ENCODE results near the gene ABCA1.
"Not testable (repeated sequence)": the region's sequence is repeated elsewhere in the genome, so short reads cannot be mapped to it uniquely, and the experiment has no call there.

ABCA1 gene

GRCh38 chr9:104948277-104948676 lies 20.3 kb upstream of the ABCA1 start:
- no peak for DNase-seq

- no peak for DNase-seq
These were observed 16.9 kb upstream of the ABCA1 start for GRCh38 chr9:104944871-104945270.

- DNase-seq, result no peak
These were observed 16.4 kb upstream of the ABCA1 start for GRCh38 chr9:104944356-104944755.

GRCh38 chr9:104941597-104941996 lies 13.6 kb upstream of the ABCA1 start:
- DNase-seq, result no peak

GRCh38 chr9:104936291-104936690 lies 8.3 kb upstream of the ABCA1 start:
- DNase-seq, result no peak

GRCh38 chr9:104935501-104935810 lies 7.5 kb upstream of the ABCA1 start:
- not testable (repeated sequence) for DNase-seq

GRCh38 chr9:104934691-104935500 lies 6.9 kb upstream of the ABCA1 start:
- no peak for DNase-seq

DNA sequence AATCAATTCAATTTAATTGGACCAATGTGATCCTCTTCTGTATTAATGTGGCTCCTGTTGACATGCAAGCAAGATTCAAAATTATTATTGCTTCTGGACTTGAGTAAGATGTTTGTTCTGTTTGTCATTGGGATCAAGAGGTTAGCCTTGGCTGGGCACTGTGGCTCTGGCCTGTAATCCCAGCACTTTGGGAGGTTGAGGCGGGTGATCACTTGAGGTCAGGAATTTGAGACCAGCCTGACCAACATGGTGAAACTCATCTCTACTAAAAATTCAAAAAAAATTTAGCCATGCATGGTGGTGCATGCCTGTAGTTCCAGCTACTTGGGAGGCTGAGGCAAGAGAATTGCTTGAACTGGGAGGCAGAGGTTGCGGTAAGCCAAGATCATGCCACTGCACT lies 5.1 kb upstream of the ABCA1 start:
- not testable (repeated sequence) for DNase-seq

DNA sequence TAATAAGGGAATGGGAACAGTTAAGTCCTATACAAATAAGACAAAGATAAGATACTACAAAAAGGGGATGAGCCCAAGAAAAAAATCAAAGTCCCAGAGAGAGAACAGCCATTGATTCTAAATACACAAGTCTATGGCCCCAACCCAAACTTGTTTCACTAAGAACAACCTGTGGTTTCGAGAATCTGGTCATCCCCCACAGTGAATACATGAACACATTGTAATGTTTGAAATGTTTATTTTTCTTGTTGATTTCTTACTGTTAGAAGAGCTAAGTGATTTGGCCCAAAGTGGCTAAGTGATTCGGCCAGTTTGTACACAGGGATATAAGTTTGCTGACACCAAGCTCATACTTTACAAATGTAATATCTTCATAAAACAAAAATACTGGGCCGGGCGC lies 3.3 kb upstream of the ABCA1 start:
- no peak for DNase-seq

DNA sequence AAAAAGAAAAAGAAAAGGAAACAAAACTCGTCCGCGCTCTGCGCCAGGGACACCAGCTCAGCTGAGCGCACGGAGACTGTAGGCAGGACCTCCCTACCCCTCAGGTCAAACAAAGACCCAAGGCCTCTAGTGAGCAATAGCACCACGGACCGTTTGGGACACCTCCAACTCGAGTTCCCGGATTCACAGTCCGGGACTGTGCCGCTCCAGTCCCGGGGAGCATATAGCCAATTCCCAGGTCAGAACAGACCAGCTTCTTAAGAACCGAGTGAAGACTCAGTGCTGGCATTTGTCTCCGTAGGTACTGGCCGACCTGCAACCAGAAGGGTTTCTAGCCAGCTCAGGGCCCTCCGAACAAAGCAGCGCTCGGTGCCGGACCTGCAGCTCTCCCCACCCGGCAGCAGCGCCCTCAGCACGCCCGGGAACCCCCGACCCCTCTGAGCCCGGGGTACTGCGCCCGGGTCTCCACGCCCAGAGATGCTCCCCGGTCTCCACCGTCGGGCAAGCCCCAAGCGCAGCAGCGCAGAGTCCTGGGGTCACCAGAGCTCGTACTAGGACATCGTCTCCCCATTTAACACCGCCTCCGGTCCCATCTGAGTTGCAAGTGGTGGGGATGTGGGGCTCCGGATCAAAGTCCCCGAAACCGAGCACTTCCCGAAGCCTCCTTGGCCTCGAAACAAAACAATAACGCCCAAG lies 591 bp downstream of the ABCA1 start:
- peak; percentile 44 for DNase-seq

DNA sequence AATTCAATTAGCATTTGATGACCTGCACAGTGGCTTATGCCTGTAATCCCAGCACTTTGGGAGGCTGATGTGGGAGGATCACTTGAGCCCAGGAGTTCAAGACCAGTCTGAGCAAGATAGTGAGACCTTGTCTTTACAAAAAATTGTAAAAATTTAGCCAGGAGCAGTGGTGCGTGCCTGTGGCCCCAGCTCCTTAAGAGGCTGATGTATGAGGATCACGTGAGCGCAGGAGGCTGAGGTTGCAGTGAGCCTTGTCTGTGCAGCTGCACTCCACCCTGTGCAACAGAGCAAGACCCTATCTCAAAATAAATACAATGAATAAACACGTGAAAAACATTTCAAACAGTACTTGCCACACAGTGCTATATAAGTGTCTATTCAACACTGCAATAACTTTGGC lies 4.2 kb downstream of the ABCA1 start:
- DNase-seq, result no peak

DNA sequence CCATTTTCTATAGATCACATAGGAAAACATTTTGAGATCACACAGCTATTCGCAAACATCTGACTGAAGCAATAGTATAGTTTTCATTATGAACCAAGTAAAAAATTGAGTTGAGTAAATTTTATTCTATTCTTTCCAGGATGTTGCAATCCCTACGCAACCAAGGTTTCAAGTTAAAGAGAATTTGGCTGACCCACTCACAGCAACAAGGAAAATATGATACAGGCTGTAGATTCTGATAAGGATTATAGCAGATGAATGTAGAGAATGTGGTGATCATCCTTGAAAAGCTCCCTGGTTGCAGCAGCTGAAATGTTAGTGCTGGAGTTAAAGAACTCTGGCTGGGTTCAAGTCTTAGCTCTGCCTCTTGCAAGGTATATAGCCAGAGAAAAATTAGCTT lies 4.7 kb downstream of the ABCA1 start:
- DNase-seq, result no peak

GRCh38 chr9:104922748-104923147 lies 5.2 kb downstream of the ABCA1 start:
- DNase-seq, result not testable (repeated sequence)

DNA sequence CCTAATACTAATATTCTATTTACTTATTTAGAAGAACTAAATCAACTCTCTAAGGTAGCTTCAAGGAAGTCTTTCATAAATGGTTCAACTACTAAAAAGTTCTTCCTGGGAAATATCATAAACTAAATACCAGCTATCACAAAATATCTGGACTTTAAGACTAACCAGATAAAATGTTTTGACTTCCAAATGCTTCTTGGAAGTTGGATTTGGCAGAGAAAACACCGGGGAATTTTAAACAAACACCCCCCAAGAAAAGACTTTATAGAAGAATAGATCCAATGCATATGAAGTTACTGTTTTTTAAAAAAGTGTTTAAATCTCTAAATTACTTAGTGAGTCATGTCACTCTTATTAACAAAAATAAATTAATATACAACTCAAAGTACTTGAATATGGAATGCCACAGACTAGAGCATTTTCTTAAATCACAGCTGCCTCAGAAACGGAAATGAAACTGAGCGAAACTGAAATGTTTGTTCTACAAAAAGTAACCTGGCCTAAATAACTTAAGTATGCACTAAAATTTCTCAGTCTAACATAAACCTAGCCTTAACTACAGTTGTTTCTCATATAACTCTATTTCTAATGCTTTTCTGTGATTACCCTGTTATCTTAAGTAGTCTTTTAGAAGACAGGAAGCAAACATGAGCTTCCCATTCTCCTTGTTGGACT lies 6.8 kb downstream of the ABCA1 start:
- no peak for DNase-seq

- no peak for DNase-seq
These were observed 12.2 kb downstream of the ABCA1 start for GRCh38 chr9:104915753-104916152.

DNA sequence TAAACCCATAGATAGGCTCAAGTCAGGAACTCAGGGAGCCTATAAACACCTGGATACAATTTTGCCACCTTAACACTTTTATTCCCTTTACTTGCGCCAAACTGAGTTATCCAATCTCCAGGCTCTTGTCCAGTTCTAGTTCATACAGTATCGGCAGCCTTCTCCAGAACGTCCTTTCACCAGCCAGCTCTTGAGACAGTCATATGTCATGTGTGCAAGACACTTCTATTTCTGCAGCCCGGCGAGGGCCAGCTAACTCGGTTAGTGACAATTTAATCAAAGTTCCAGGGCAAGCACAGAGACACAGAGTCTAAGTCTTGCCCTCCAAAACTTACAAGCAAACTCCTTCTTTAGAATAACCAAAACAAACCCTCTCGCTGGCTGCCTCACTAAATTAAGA lies 12.9 kb downstream of the ABCA1 start:
- no peak for DNase-seq

GRCh38 chr9:104914466-104914865 lies 13.5 kb downstream of the ABCA1 start:
- DNase-seq, result no peak

- DNase-seq, result no peak
These were observed 15.3 kb downstream of the ABCA1 start for GRCh38 chr9:104912606-104913005.

DNA sequence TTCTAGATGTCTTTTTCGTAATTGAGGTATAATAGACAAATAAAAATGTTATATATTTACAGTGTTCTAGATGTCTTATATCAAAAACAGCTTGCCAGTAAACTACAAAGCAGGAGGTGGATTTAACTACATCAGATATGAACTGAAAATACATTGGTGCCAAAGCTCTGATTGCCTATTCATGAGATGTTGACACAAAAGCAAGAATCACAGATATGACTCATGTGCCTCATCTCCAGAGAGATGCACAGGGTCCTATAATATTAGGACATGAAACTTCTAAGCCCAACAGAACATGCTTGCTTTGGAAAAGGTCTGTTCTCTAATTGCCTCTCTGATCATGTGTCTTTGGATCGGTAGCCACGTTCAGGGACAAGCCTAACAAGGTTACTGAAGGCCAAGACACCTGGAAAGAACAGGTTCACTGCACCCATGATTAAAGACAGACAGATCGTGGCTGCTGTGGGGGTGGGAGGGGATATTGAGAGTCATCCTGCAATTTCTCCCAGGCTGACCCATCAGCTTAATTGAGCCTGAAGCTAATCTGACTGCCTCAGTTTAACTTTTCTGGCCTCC lies 16.8 kb downstream of the ABCA1 start:
- DNase-seq, result no peak

GRCh38 chr9:104907278-104907951 lies 20.5 kb downstream of the ABCA1 start:
- DNase-seq, result no peak

DNA sequence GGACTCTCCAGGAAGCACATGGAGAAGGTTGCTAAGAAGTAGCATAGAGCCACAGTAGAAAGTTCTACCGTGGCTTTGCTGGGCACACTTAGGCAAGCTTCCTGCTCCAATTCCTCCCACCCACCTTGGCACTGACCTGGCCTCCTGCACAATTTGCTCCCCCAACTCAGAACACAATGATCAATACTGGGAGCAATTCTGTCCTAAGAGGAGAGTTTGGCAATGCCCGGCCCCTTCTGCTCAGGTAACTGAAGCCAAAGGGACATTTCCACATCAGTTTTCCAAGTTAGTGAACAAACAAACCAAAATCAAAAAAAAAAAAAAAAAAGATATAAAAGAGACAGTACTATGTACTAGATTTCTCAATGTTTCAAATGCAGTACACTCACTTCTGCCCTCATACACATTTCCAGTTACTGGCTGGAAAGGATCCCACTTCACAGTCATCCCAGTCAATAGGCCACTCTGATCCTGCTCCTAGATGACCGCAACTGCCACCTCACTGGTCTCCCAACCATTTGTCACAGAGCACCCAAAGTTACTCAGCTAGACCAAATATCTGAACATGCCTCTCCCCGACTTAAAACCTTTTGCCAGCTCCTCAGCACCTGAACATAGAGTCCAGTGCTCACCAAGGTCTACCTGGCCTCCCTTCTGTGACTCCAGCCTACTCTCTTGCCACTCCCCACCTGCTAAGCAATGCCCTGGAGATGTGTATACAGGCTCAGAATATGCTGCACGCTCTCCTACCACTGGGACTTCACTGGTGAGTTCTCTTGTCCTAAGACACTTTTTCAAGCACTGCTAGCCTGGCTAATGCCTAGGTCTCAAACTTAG lies 21.3 kb downstream of the ABCA1 start:
- DNase-seq, result no peak

DNA sequence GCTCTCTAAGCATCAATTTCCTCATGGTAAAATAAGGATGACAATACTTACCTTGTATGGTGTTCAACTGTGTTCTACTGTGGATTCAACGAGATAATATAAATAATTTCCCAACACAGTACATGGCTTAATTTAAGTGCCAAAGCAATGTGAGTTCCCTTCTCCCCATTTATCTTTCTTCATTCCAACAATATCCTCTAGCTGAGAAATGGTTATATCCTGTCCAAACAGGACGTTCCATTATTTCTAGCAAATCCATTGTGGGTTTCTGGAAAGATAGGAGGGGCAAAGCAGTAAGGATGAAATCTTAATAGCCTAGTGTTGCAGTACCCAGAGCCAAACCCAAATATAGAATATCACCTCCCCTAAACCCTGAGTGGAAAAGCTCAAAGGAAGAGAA lies 22.0 kb downstream of the ABCA1 start:
- no peak for DNase-seq
